ENCODE results near the gene SLC17A5.
"Not testable (repeated sequence)": the region's sequence is repeated elsewhere in the genome, so short reads cannot be mapped to it uniquely, and the experiment has no call there.

SLC17A5 gene

GRCh38 chr6:73688351-73688750, 34.6 kb upstream of the SLC17A5 start:
- H3K9me3 ChIP-seq (ENCODE audit: control insufficient read depth in 1 of 2, low read length in 2 of 2): no peaks in the 10 kb centered on the region
- H3K27ac ChIP-seq (ENCODE audit: low read length): no peak overlapping the region
- H3K4me1 ChIP-seq (ENCODE audit: control insufficient read depth in 1 of 2, insufficient read depth in 2 of 2, low read length in 2 of 2): no peaks in the 10 kb centered on the region
- H3K27me3 ChIP-seq (ENCODE audit: low read depth, low read length): no peaks in the 10 kb centered on the region
- H3K36me3 ChIP-seq (ENCODE audit: control insufficient read depth in 1 of 2, insufficient read depth in 2 of 2, low read length in 2 of 2): no peaks in the 10 kb centered on the region
- no peak overlapping the region for H3K4me3 ChIP-seq (ENCODE audit: low read depth in 1 of 2, low read length in 2 of 2)

GRCh38 chr6:73683574-73683973, 29.8 kb upstream of the SLC17A5 start:
- not testable (repeated sequence) for H3K27ac ChIP-seq (ENCODE audit: low read length); H3K4me1 ChIP-seq (ENCODE audit: control insufficient read depth in 1 of 2, insufficient read depth in 2 of 2, low read length in 2 of 2); H3K9me3 ChIP-seq (ENCODE audit: control insufficient read depth in 1 of 2, low read length in 2 of 2); H3K4me3 ChIP-seq (ENCODE audit: low read depth in 1 of 2, low read length in 2 of 2); H3K36me3 ChIP-seq (ENCODE audit: control insufficient read depth in 1 of 2, insufficient read depth in 2 of 2, low read length in 2 of 2); H3K27me3 ChIP-seq (ENCODE audit: low read depth, low read length)

GRCh38 chr6:73680289-73680918, 26.6 kb upstream of the SLC17A5 start:
- H3K27me3 ChIP-seq (ENCODE audit: low read depth, low read length): no peaks in the 10 kb centered on the region
- H3K9me3 ChIP-seq (ENCODE audit: control insufficient read depth in 1 of 2, low read length in 2 of 2): no peaks in the 10 kb centered on the region
- no peak overlapping the region for H3K4me3 ChIP-seq (ENCODE audit: low read depth in 1 of 2, low read length in 2 of 2)
- no peak overlapping the region for H3K27ac ChIP-seq (ENCODE audit: low read length)
- H3K4me1 ChIP-seq (ENCODE audit: control insufficient read depth in 1 of 2, insufficient read depth in 2 of 2, low read length in 2 of 2): no peaks in the 10 kb centered on the region
- no peaks in the 10 kb centered on the region for H3K36me3 ChIP-seq (ENCODE audit: control insufficient read depth in 1 of 2, insufficient read depth in 2 of 2, low read length in 2 of 2)

- not testable (repeated sequence) for H3K4me3 ChIP-seq (ENCODE audit: low read depth in 1 of 2, low read length in 2 of 2)
These were observed 26.1 kb upstream of the SLC17A5 start for GRCh38 chr6:73679846-73680245.

GRCh38 chr6:73679009-73679408, 25.2 kb upstream of the SLC17A5 start:
- no peaks in the 10 kb centered on the region for H3K9me3 ChIP-seq (ENCODE audit: control insufficient read depth in 1 of 2, low read length in 2 of 2)
- no peaks in the 10 kb centered on the region for H3K36me3 ChIP-seq (ENCODE audit: control insufficient read depth in 1 of 2, insufficient read depth in 2 of 2, low read length in 2 of 2)
- H3K27me3 ChIP-seq (ENCODE audit: low read depth, low read length): no peaks in the 10 kb centered on the region
- no peak overlapping the region for H3K27ac ChIP-seq (ENCODE audit: low read length)
- no peak overlapping the region for H3K4me3 ChIP-seq (ENCODE audit: low read depth in 1 of 2, low read length in 2 of 2)
- no peaks in the 10 kb centered on the region for H3K4me1 ChIP-seq (ENCODE audit: control insufficient read depth in 1 of 2, insufficient read depth in 2 of 2, low read length in 2 of 2)

More at GRCh38 chr6:73679846-73680245, 26.1 kb upstream of the SLC17A5 start:
- H3K27ac ChIP-seq (ENCODE audit: low read length); H3K27me3 ChIP-seq (ENCODE audit: low read depth, low read length); H3K9me3 ChIP-seq (ENCODE audit: control insufficient read depth in 1 of 2, low read length in 2 of 2); H3K4me1 ChIP-seq (ENCODE audit: control insufficient read depth in 1 of 2, insufficient read depth in 2 of 2, low read length in 2 of 2); H3K36me3 ChIP-seq (ENCODE audit: control insufficient read depth in 1 of 2, insufficient read depth in 2 of 2, low read length in 2 of 2): not testable (repeated sequence)

- H3K27me3 ChIP-seq (ENCODE audit: low read depth, low read length): no peaks in the 10 kb centered on the region
- no peaks in the 10 kb centered on the region for H3K9me3 ChIP-seq (ENCODE audit: control insufficient read depth in 1 of 2, low read length in 2 of 2)
- H3K36me3 ChIP-seq (ENCODE audit: control insufficient read depth in 1 of 2, insufficient read depth in 2 of 2, low read length in 2 of 2): no peaks in the 10 kb centered on the region
- no peaks in the 10 kb centered on the region for H3K4me1 ChIP-seq (ENCODE audit: control insufficient read depth in 1 of 2, insufficient read depth in 2 of 2, low read length in 2 of 2)
- no peak overlapping the region for H3K27ac ChIP-seq (ENCODE audit: low read length)
- no peak overlapping the region for H3K4me3 ChIP-seq (ENCODE audit: low read depth in 1 of 2, low read length in 2 of 2)
These were observed 21.8 kb upstream of the SLC17A5 start for GRCh38 chr6:73675466-73676098.

- H3K36me3 ChIP-seq (ENCODE audit: control insufficient read depth in 1 of 2, insufficient read depth in 2 of 2, low read length in 2 of 2): no peaks in the 10 kb centered on the region
These were observed 18.3 kb upstream of the SLC17A5 start for GRCh38 chr6:73671911-73672685.

GRCh38 chr6:73669005-73669404, 15.2 kb upstream of the SLC17A5 start:
- Histone ChIP-seq H3K4me1 (ENCODE audit: control insufficient read depth in 1 of 2, insufficient read depth in 2 of 2, low read length in 2 of 2) (no peaks in the 10 kb centered on the region), H3K4me3 (ENCODE audit: low read depth in 1 of 2, low read length in 2 of 2) (no peak overlapping the region), H3K36me3 (ENCODE audit: control insufficient read depth in 1 of 2, insufficient read depth in 2 of 2, low read length in 2 of 2) (no peaks in the 10 kb centered on the region), H3K27me3 (ENCODE audit: low read depth, low read length) (no peaks in the 10 kb centered on the region), H3K27ac (ENCODE audit: low read length) (no peak overlapping the region), H3K9me3 (ENCODE audit: control insufficient read depth in 1 of 2, low read length in 2 of 2) (no peaks in the 10 kb centered on the region)

More at GRCh38 chr6:73671911-73672685, 18.3 kb upstream of the SLC17A5 start:
- Histone ChIP-seq H3K27me3 (ENCODE audit: low read depth, low read length) (no peaks in the 10 kb centered on the region), H3K4me1 (ENCODE audit: control insufficient read depth in 1 of 2, insufficient read depth in 2 of 2, low read length in 2 of 2) (no peaks in the 10 kb centered on the region), H3K9me3 (ENCODE audit: control insufficient read depth in 1 of 2, low read length in 2 of 2) (no peaks in the 10 kb centered on the region), H3K27ac (ENCODE audit: low read length) (no peak overlapping the region), H3K4me3 (ENCODE audit: low read depth in 1 of 2, low read length in 2 of 2) (no peak overlapping the region)

GRCh38 chr6:73667798-73668197, 14.0 kb upstream of the SLC17A5 start:
- no peaks in the 10 kb centered on the region for H3K27me3 ChIP-seq (ENCODE audit: low read depth, low read length)
- no peak overlapping the region for H3K4me3 ChIP-seq (ENCODE audit: low read depth in 1 of 2, low read length in 2 of 2)
- H3K9me3 ChIP-seq (ENCODE audit: control insufficient read depth in 1 of 2, low read length in 2 of 2): no peaks in the 10 kb centered on the region
- H3K4me1 ChIP-seq (ENCODE audit: control insufficient read depth in 1 of 2, insufficient read depth in 2 of 2, low read length in 2 of 2): no peaks in the 10 kb centered on the region
- no peaks in the 10 kb centered on the region for H3K36me3 ChIP-seq (ENCODE audit: control insufficient read depth in 1 of 2, insufficient read depth in 2 of 2, low read length in 2 of 2)
- no peak overlapping the region for H3K27ac ChIP-seq (ENCODE audit: low read length)

- Histone ChIP-seq H3K27ac (ENCODE audit: low read length) (no peak overlapping the region), H3K27me3 (ENCODE audit: low read depth, low read length) (no peaks in the 10 kb centered on the region), H3K4me1 (ENCODE audit: control insufficient read depth in 1 of 2, insufficient read depth in 2 of 2, low read length in 2 of 2) (no peaks in the 10 kb centered on the region), H3K36me3 (ENCODE audit: control insufficient read depth in 1 of 2, insufficient read depth in 2 of 2, low read length in 2 of 2) (no peaks in the 10 kb centered on the region), H3K4me3 (ENCODE audit: low read depth in 1 of 2, low read length in 2 of 2) (no peak overlapping the region), H3K9me3 (ENCODE audit: control insufficient read depth in 1 of 2, low read length in 2 of 2) (no peaks in the 10 kb centered on the region)
These were observed 12.6 kb upstream of the SLC17A5 start for GRCh38 chr6:73666393-73666792.

GRCh38 chr6:73665686-73666319, 12.0 kb upstream of the SLC17A5 start:
- Histone ChIP-seq H3K4me3 (ENCODE audit: low read depth in 1 of 2, low read length in 2 of 2) (no peak overlapping the region), H3K27me3 (ENCODE audit: low read depth, low read length) (no peaks in the 10 kb centered on the region), H3K27ac (ENCODE audit: low read length) (no peak overlapping the region), H3K9me3 (ENCODE audit: control insufficient read depth in 1 of 2, low read length in 2 of 2) (no peaks in the 10 kb centered on the region), H3K36me3 (ENCODE audit: control insufficient read depth in 1 of 2, insufficient read depth in 2 of 2, low read length in 2 of 2) (no peaks in the 10 kb centered on the region), H3K4me1 (ENCODE audit: control insufficient read depth in 1 of 2, insufficient read depth in 2 of 2, low read length in 2 of 2) (no peaks in the 10 kb centered on the region)
